K562 (cell line): ENCODE results near the gene RHOF. TPM values are rescaled to one million over a fixed set of nuclear protein-coding genes. Genes with fewer than 3 reads are reported as not detected.

Experiments used
- CBFA2T2 ChIP-seq: fragments of 450-650 bp; conservative IDR thresholded peaks from 2 replicates; pipeline ENCODE4 v1.6.1; 2017; ENCODE audit warnings: mild to moderate bottlenecking
- DPF2 ChIP-seq: fragments of 450-650 bp; IDR thresholded peaks from 2 replicates; pipeline ENCODE4 v1.6.1; 2016
- E4F1 ChIP-seq: fragments of 250-450 bp; sonication (Bioruptor Pico); IDR thresholded peaks from 2 replicates; pipeline ENCODE4 v1.5.0; 2021; ENCODE audit warnings: mild to moderate bottlenecking, borderline replicate concordance
- ELF4 ChIP-seq: fragments of 450-650 bp; formaldehyde crosslinking; IDR thresholded peaks from 2 replicates; pipeline ENCODE4 v1.4.0; 2022; ENCODE audit warnings: missing genetic modification characterization
- ETV6 ChIP-seq, 3 experiments: fragments of 150-350 bp in 1 of 3; sonication (generic) in 1 of 3; formaldehyde crosslinking in 1 of 3; IDR thresholded peaks; 2 replicates each; pipeline versions ENCODE4 v1.6.1 to v1.8.0; 2014 to 2022; ENCODE audit warnings: borderline replicate concordance in 2 of 3, low read depth in 2 of 3, antibody characterized with exemption in 1 of 3, low read length in 1 of 3, mild to moderate bottlenecking in 1 of 3, missing genetic modification reagents in 1 of 3
- FOS ChIP-seq: IDR thresholded peaks from 3 replicates; pipeline ENCODE4 v1.6.1; 2011; ENCODE audit not compliant: insufficient read length; ENCODE audit errors: extremely low read depth
- GTF2A2 ChIP-seq: IDR thresholded peaks from 2 replicates; pipeline ENCODE4 v1.6.1; 2016; ENCODE audit warnings: mild to moderate bottlenecking, missing genetic modification characterization, missing compliant biosample characterization
- HNRNPL ChIP-seq: fragments of 200-400 bp; formaldehyde crosslinking; IDR thresholded peaks from 2 replicates; pipeline ENCODE4 v1.6.1; 2017; ENCODE audit warnings: low read depth, mild to moderate bottlenecking, low read length
- HSF4 ChIP-seq: fragments of 250-450 bp; sonication (Bioruptor Pico); IDR thresholded peaks from 2 replicates; pipeline ENCODE4 v2.1.2; 2022; ENCODE audit warnings: mild to moderate bottlenecking, moderate library complexity, borderline replicate concordance
- MED1 ChIP-seq: sonication (generic); formaldehyde crosslinking; IDR thresholded peaks from 2 replicates; pipeline ENCODE4 v1.8.1; 2023; ENCODE audit warnings: missing genetic modification reagents, borderline replicate concordance
- NCOA1 ChIP-seq: fragments of 450-650 bp; IDR thresholded peaks from 2 replicates; pipeline ENCODE4 v1.6.1; 2016; ENCODE audit warnings: low read depth
- NONO ChIP-seq, 2 experiments: fragments of 200-400 bp in 1 of 2; fragments of 450-650 bp in 1 of 2; formaldehyde crosslinking in 1 of 2; IDR thresholded peaks; 2 replicates each; pipeline ENCODE4 v1.6.1; 2017; ENCODE audit warnings: low read depth in 2 of 2, mild to moderate bottlenecking in 2 of 2, moderate library complexity in 2 of 2, low read length in 1 of 2
- PPARD ChIP-seq: fragments of 250-450 bp; sonication (Bioruptor Pico); IDR thresholded peaks from 2 replicates; pipeline ENCODE4 v1.8.0; 2022; ENCODE audit warnings: inconsistent platforms, mild to moderate bottlenecking, moderate library complexity
- RBM15 ChIP-seq: fragments of 200-400 bp; formaldehyde crosslinking; IDR thresholded peaks from 2 replicates; pipeline ENCODE4 v1.6.1; 2018; ENCODE audit warnings: mild to moderate bottlenecking, low read length, moderate library complexity; ENCODE audit not compliant: insufficient read depth
- RBM17 ChIP-seq: fragments of 200-400 bp; formaldehyde crosslinking; IDR thresholded peaks from 2 replicates; pipeline ENCODE4 v1.6.1; 2017; ENCODE audit warnings: low read depth, mild to moderate bottlenecking, low read length, borderline replicate concordance
- SFPQ ChIP-seq: fragments of 200-400 bp; formaldehyde crosslinking; IDR thresholded peaks from 2 replicates; pipeline ENCODE4 v1.6.1; 2017; ENCODE audit warnings: mild to moderate bottlenecking, low read depth, low read length, moderate library complexity
- SMARCA4 ChIP-seq: fragments of 450-650 bp; IDR thresholded peaks from 2 replicates; pipeline ENCODE4 v1.6.1; 2016
- TGIF2 ChIP-seq: sonication (generic); formaldehyde crosslinking; IDR thresholded peaks from 2 replicates; pipeline ENCODE4 v1.8.1; 2022; ENCODE audit warnings: mild to moderate bottlenecking, missing genetic modification reagents, moderate library complexity
- ZBTB43 ChIP-seq: sonication (generic); formaldehyde crosslinking; IDR thresholded peaks from 2 replicates; pipeline ENCODE4 v1.8.0; 2023; ENCODE audit warnings: mild to moderate bottlenecking, missing genetic modification reagents
- ZC3H4 ChIP-seq: sonication (generic); formaldehyde crosslinking; IDR thresholded peaks from 2 replicates; pipeline ENCODE4 v1.9.0; 2021; ENCODE audit warnings: missing genetic modification reagents, borderline replicate concordance
- ZNF263 ChIP-seq: sonication (generic); formaldehyde crosslinking; IDR thresholded peaks from 2 replicates; pipeline ENCODE4 v1.8.0; 2022; ENCODE audit warnings: mild to moderate bottlenecking, missing genetic modification reagents, borderline replicate concordance
- polyA plus RNA-seq, 8 experiments: library from polyadenylated mRNA; depleted of rRNA in 4 of 8; stranded (reverse) in 5 of 8; unstranded in 3 of 8; fragments of >200 nt; fragmentation: Nextera tagmentation in 2 of 8; fragmentation: Illumina TruSeq in 1 of 8; extraction: Ambion mirVana in 2 of 8; extraction: Trizol in 1 of 8; gene quantifications; 2 replicates each; pipeline versions ENCODE4 v1.2.1 to v1.2.3, GENCODE V29; 2011 to 2014; ENCODE audit warnings: inconsistent platforms in 1 of 8, missing spikeins in 1 of 8
- total RNA-seq, 7 experiments: library from RNA; depleted of rRNA in 6 of 7; stranded (reverse); fragments of >200 nt in 6 of 7; fragmentation: Illumina TruSeq in 2 of 7; extraction: Trizol in 2 of 7; gene quantifications; 2 replicates each; pipeline versions ENCODE4 v1.2.1 to v1.2.3, GENCODE V29; 2011 to 2021; ENCODE audit warnings: low replicate concordance in 1 of 7

Gene RHOF
- total and polyA plus RNA-seq, 9 of the 15 experiments (the other 6 are each of a cell fraction or from before 2014, with no cell fraction given), result 0.13 to 10.1 (median 4.0) TPM

GRCh38 chr12:121799842-121800693 lies 6.6 kb upstream of the RHOF start (continued):
- no peak for TF ChIP-seq ETV6 (IDR thresholded peaks at IDR 0.05; ENCODE audit: borderline replicate concordance in 1 of 2, low read depth in 2 of 2, low read length in 1 of 2)
- TF ChIP-seq ETV6 (CRISPR knock-in tag; IDR thresholded peaks at IDR 0.05; ENCODE audit: borderline replicate concordance), result no peak
- no peak for TF ChIP-seq FOS
- TF ChIP-seq SMARCA4, result peak; percentile 69
- peak; percentile 66 to 68; a peak in 3 of 4 replicates for TF ChIP-seq NONO (IDR thresholded peaks at IDR 0.05; ENCODE audit: low read depth in 2 of 2, low read length in 1 of 2)
- TF ChIP-seq ZNF263 (CRISPR knock-in tag), result peak; percentile 98
- no peak for TF ChIP-seq GTF2A2 (tag)
- no peak for TF ChIP-seq E4F1
- TF ChIP-seq CBFA2T2, result 0 out of 2 replicates have a peak, but pooled peaks have one; percentile 2
- TF ChIP-seq MED1 (CRISPR knock-in tag), result no peak
- TF ChIP-seq NCOA1, result no peak
- TF ChIP-seq DPF2, result peak; percentile 86
- TF ChIP-seq ELF4, result no peak
- peak; percentile 81; the same call in 1 of the 2 replicates for TF ChIP-seq TGIF2 (CRISPR knock-in tag)
- TF ChIP-seq ZBTB43 (CRISPR knock-in tag), result no peak
- no peak for TF ChIP-seq ZC3H4 (CRISPR knock-in tag)
- TF ChIP-seq PPARD (CRISPR knock-in tag), result no peak
- TF ChIP-seq HSF4 (CRISPR knock-in tag), result no peak
- TF ChIP-seq RBM15, result no peak
- peak; percentile 71; the same call in 1 of the 2 replicates for TF ChIP-seq HNRNPL
- TF ChIP-seq RBM17, result no peak
- TF ChIP-seq SFPQ, result no peak
